Stimulated activated CD8-positive, alpha-beta memory T cell treated with anti-CD3 and anti-CD28 coated beads, Interleukin-12 subunit alpha, Interleukin-12 subunit beta, amount 100 ng/mL, for 4 hours (primary cell): ENCODE measurements around the gene FRAT1.

Experiments used
- DNase-seq: peaks from one replicate; pipeline ENCODE4 v3.0.0-alpha.2; 2020; ENCODE audit warnings: low read depth

The FRAT1 gene

DNA sequence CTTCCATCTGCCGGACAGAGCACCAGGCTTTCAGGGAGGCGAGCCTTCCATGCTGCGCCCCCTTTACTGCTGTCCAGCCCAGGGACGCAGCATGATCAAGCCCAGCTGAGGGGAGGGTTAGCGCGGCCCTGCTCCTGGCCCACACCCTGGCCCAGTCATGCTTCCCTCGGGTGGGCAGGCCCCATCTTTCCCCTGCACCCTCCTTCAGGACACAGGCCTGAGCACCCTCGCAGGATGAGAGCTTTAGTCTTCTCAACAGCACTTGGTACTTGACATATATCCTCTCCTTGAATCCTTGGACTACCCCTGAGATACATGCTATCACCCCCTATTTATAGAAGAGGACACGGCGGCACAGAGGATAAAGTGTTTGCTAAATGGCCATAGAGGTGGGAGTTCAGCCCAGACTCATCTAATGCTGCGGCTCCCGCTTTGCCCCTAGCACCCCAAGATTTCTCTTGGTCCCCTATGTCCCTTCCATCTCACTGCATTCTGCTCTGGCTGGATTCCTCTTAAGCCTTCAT lies 48.1 kb downstream of the FRAT1 start:
- DNase-seq: no peak
